GM12892 (cell line): ENCODE data around the gene CDIP1.

Experiments
- POLR2A ChIP-seq: IDR thresholded peaks from 2 replicates; pipeline ENCODE4 v1.6.1; 2011; ENCODE audit warnings: low read depth, low read length, control low read depth
- POLR2AphosphoS5 ChIP-seq: IDR thresholded peaks from 2 replicates; pipeline ENCODE4 v1.6.1; 2011; ENCODE audit warnings: low read depth, low read length, control low read depth

- TF ChIP-seq POLR2A: no peak
- no peak for TF ChIP-seq POLR2AphosphoS5
Measured at GRCh38 chr16:4488499-4488967, 50.0 kb downstream of the CDIP1 start.
